DMS 273 (cell line): Measurements from ENCODE around the gene ATL3.
A peak's percentile ranks its signal among the peaks of the same experiment; 100 is the strongest.
"Not testable (repeated sequence)": the region's sequence is repeated elsewhere in the genome, so short reads cannot be mapped to it uniquely, and the experiment has no call there.

Experiments used
- DNase-seq: peaks from one replicate; lab custom pipeline; 2025; ENCODE audit not compliant: unreplicated experiment; lab: John Stamatoyannopoulos, UW

The ATL3 gene

GRCh38 chr11:63671322-63672155 is at the start of gene ATL3:
TSS of gene ATL3 (minus strand) at chr11:63671376. CDS start at chr11:63671335, 41 bp downstream.
- DNase-seq: peak; percentile 96

DNA sequence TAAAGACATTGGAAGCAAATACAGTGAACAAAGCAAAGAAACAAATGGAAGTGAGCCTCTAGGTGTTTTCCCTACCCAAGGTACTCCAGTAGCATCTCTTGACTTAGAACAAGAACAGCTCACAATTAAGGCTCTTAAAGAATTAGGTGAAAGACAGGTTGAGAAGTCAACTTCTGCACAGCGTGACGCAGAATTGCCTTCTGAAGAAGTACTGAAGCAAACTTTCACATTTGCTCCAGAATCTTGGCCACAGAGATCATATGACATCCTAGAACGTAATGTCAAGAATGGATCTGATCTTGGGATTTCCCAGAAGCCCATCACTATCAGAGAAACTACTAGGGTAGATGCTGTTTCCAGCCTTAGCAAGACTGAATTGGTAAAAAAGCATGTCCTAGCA is 49.4 kb upstream of the ATL3 start:
- no peak for DNase-seq

DNA sequence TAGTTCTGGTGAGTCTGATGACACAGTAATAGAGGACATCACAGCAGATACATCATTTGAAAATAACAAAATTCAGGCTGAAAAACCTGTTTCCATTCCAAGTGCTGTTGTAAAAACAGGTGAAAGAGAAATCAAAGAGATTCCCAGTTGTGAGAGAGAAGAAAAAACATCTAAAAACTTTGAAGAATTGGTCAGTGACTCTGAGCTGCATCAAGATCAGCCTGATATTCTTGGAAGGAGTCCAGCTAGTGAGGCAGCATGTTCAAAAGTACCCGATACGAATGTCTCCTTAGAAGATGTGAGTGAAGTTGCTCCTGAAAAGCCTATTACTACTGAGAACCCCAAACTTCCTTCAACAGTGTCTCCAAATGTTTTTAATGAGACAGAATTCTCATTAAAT is 48.8 kb upstream of the ATL3 start:
- no peak for DNase-seq

GRCh38 chr11:63719001-63719400 is 47.8 kb upstream of the ATL3 start:
- no peak for DNase-seq

GRCh38 chr11:63716046-63716445 is 44.9 kb upstream of the ATL3 start:
- DNase-seq: no peak

DNA sequence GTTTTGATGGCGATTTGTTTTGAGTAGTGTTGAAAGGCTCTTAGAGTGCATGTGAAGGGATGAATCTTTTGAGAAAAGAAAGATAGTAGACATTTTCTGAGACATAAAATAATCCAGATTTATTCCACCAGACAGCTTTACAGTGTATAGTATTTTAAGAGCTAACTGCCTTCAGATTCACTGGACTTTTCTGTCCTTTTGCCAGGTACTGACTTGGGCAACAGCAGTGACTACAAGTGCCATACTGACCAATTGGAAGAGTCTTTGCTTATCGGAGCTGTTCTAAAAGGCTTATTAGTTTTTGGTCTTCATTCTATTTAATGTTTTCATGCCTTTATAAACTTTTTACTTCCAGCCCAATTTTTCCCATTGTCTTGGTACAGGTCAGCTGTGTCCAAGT is 42.6 kb upstream of the ATL3 start:
- no peak for DNase-seq

- no peak for DNase-seq
Observed at GRCh38 chr11:63711838-63712237, 40.7 kb upstream of the ATL3 start.

DNA sequence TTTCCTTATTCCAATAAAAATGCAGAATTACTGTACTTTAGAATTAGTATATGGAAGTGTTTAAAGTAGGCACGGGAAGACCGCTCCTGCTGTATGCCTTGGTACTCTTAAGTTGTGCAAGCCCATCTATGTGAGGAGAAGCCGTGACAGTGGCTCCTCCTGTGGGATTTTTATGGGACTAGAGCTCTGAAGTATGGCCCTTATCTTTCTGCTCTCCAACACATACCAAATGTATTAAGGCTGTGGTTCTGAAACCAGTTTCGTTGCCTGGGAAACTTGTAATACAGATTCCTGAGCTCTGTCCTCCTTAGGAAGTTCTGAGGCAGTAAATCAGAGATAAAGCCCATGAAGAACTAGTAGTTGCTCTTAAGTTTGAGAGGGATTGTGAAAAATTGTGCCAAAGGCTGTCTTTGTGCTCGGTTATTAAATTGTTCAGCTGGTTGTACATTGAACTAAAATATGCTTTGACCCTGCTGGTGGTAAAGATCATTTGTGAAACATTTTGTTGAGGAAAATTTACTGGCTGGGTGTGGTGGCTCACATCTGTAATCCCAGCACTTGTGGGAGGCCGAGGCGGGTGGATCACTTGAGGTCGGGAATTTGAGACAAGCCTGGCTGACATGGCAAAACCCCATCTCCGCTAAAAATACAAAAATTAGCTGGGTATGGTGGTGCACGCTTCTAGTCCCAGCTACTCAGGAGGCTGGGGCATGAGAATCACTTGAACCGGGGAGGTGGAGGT is 39.5 kb upstream of the ATL3 start:
- DNase-seq: no peak

GRCh38 chr11:63709336-63709884 is 38.2 kb upstream of the ATL3 start:
- DNase-seq: no peak

DNA sequence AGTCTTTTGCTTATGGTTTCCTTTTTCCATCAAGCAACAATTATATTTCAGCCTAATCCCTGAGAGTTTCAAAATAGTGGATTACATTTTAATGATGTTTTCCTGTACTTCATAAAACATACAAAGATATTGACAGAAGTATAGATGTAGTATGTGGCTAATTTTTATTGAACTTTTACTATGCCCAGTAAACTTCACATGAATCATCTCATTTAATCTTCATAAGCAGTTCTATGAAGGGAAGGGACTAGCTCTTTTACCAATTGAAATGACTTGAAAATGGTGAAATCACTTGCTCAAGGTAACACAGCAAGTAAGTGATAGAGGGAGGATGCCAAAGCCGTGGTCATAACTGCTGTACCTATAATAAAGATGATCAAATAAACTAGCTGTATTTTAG is 37.6 kb upstream of the ATL3 start:
- DNase-seq: no peak

GRCh38 chr11:63705526-63705925 is 34.4 kb upstream of the ATL3 start:
- no peak for DNase-seq

- DNase-seq: no peak
Observed at GRCh38 chr11:63699896-63700295, 28.7 kb upstream of the ATL3 start.

DNA sequence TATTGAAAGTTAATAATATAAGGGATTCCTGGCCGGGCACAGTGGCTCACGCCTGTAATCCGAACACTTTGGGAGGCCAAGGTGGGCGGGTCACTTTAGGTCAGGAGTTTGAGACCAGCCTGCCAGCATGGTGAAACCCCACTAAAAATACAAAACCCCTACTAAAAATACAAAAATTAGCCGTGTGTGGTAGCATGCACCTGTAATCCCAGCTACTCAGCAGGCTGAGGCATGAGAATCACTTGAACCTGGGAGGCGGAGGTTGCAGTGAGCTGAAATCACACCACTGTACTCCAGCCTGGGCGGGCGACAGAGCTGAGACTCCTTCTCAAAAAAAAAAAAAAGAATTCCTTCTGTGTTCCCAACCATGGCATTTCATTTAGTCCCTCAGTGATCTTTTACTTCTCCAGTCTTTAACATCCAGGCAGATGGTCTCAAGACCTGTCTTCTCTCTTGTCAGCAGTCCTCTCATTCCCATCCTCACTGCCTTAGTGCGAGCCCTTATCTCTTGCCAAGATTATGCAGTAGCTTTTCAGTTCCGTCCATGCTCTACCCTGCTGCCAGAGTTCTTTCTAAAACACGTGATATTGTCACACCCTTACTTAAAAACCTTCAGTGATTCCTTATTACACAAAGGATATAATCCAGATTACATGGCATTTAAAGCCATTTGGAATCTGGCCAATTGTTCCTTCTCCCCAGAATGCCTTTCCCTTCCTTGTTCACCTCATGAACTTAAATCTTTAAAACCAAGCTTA is 28.0 kb upstream of the ATL3 start:
- no peak for DNase-seq

GRCh38 chr11:63694596-63694995 is 23.4 kb upstream of the ATL3 start:
- no peak for DNase-seq

GRCh38 chr11:63687845-63688244 is 16.7 kb upstream of the ATL3 start:
- DNase-seq: no peak

GRCh38 chr11:63686926-63687325 is 15.8 kb upstream of the ATL3 start:
- DNase-seq: no peak

GRCh38 chr11:63685158-63685721 is 14.1 kb upstream of the ATL3 start:
- DNase-seq: not testable (repeated sequence)

DNA sequence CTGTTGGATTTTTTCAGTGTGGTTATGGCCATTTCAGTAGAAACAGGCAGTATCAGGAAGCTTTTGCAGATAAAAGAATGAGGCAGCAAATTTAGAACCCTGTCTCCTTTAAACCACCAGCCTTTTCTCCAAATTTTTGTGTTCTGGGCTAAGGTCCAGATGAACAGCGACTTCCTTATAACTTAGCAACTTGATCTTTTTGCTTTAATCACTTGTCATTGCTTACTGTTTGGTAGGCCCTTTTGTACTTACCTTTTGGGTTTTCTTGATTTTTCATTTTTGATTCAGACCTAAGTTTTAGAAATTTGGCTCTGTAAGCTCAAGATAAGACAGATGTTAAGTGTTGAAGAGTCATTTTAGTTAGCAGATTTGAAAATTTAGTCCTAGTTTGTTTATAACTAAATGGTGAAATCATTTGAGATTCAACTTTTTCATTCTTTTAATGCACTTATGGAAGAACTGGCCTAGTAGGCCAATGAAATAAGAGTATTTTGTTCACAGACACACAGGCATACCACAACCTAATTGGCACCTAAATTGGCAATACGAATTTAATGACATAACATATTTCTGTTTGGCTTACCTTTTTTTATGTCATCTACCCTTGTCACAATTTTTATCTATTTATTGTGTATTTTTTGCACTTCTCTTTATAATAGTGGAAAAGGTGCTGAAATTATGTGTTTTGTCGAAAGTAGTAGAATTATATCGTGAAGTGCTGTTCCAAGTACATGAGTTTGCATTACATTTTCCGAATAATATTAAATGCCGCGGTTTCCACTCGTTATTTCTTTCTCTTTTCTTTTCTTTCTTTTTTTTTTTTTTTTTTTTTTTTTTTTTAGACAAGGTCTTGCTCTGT is 12.2 kb upstream of the ATL3 start:
- DNase-seq: peak; percentile 17

- DNase-seq: peak; percentile 49
Observed at GRCh38 chr11:63682066-63683021, 11.2 kb upstream of the ATL3 start.
